Lower leg skin (tissue), 4 donors: ENCODE data around the gene TRUB1. TPM values are rescaled to one million over a fixed set of nuclear protein-coding genes. Genes with fewer than 3 reads are reported as not detected.
"Not testable (repeated sequence)": the region's sequence is repeated elsewhere in the genome, so short reads cannot be mapped to it uniquely, and the experiment has no call there.

Experiments used
- DNase-seq, 2 donors: peaks; one replicate each; pipeline ENCODE4 v3.0.0-alpha.2; 2019; ENCODE audit warnings: low spot score in 2 of 2
- H3K4me3 ChIP-seq: fragments of 200-600 bp; sonication (generic); 2 replicates; pipeline ENCODE4 v1.5.1; 2017; ENCODE audit warnings: mild to moderate bottlenecking, low read depth; ENCODE audit not compliant: poor library complexity, severe bottlenecking
- POLR2A ChIP-seq, 2 donors: fragments of 450-650 bp; IDR thresholded peaks; one replicate each; pipeline ENCODE4 v1.6.1; 2016 to 2017; ENCODE audit warnings: antibody characterized with exemption in 2 of 2, mild to moderate bottlenecking in 1 of 2, moderate library complexity in 1 of 2
- WGBS, 2 donors: methylation state at CpG; one replicate each; pipeline ENCODE4 v1.1.5; 2018; 5-methylcytosine and 5-hydroxymethylcytosine counted together
- intact Hi-C: fragments of 100-400 bp; cut with DNase I; formaldehyde crosslinking; loops from one replicate; pipeline ENCODE4 v1.15.0; 2023; ENCODE audit warnings: low total_unique reads
- total RNA-seq, 4 donors: library from RNA; depleted of rRNA; stranded (reverse); fragments of >200 nt; gene quantifications; one replicate each; pipeline ENCODE4 v1.1.0, GENCODE V29; 2016
- TF ChIP-seq, protein P1 (sequence below), 3 donors: fragments of 450-650 bp; IDR thresholded peaks; one replicate each; pipeline ENCODE4 v1.5.1; 2016; ENCODE audit warnings: antibody characterized with exemption in 3 of 3, mild to moderate bottlenecking in 3 of 3, moderate library complexity in 2 of 3

Gene TRUB1
- total RNA-seq, 4 donors from 2014 or later, result 8.5 to 21.2 (median 13.3) TPM

DNA sequence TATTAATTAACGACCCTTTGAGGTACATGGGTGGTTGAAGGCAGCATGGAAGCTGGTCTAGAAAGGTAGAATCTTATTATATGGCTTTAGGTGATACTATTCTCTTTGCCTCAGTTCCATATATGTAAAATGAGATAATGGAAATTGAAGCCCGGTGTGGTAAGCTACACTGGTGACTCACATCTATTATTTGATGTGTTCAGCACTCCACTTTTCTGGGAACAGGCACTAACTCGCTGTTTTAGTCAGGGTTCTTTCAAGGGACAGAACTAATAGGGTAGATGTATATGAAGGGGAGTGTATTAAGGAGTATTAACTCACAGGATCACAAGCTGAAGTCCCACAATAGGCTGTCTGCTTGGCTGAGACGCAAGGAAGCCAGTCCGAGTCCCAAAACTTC lies 4.4 kb upstream of the TRUB1 start:
- TF ChIP-seq POLR2A (IDR thresholded peaks at IDR 0.05), result no peak
- TF ChIP-seq, protein P1, sequence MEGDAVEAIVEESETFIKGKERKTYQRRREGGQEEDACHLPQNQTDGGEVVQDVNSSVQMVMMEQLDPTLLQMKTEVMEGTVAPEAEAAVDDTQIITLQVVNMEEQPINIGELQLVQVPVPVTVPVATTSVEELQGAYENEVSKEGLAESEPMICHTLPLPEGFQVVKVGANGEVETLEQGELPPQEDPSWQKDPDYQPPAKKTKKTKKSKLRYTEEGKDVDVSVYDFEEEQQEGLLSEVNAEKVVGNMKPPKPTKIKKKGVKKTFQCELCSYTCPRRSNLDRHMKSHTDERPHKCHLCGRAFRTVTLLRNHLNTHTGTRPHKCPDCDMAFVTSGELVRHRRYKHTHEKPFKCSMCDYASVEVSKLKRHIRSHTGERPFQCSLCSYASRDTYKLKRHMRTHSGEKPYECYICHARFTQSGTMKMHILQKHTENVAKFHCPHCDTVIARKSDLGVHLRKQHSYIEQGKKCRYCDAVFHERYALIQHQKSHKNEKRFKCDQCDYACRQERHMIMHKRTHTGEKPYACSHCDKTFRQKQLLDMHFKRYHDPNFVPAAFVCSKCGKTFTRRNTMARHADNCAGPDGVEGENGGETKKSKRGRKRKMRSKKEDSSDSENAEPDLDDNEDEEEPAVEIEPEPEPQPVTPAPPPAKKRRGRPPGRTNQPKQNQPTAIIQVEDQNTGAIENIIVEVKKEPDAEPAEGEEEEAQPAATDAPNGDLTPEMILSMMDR (IDR thresholded peaks at IDR 0.05), result no peak
- no peak for DNase-seq
- WGBS, 2 donors, result 72 to 73% methylated on average over 5 of the region's 5 CpGs
- H3K4me3 ChIP-seq, result no peak overlapping the region
- intact Hi-C loops, result no loop called here

DNA sequence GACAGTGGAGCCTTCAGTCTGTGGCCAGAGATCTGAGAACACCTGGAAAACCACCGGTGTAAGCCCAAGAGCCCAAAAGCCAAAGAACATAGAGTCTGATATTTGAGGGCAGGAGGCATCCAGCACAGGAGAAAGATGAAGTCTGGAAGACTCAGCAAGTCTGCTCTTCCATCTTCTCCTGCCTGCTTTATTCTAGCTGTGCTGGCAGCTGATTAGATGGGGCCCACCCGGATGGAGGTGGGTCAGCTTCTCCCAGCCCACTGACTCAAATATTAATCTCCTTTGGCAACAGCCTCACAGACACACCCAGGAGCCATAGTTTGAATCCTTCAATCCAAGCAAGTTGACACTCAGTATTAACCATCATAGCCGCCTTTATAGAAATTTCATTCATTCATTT lies 4.0 kb upstream of the TRUB1 start:
- intact Hi-C loops, H3K4me3 ChIP-seq, DNase-seq: not testable (repeated sequence)
- WGBS, 2 donors, result 81 to 98% methylated on average over 3 of the region's 3 CpGs

DNA sequence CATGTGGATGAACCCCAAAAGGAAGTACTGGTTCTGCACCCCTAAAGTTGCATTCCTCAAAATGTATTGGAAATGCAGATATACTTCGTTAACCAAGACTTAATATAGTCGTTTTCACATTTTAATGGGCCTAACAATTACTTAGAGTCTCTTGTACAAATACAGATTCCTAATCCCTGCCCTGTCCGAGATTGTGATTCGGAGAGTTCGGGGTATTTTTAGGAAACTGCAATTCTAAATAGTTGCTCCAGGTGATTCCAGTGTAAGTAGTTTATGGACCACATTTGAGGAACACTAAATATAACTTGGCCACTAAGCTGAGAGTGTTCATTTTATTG lies 830 bp downstream of the TRUB1 start:
- DNase-seq, result no peak
- TF ChIP-seq, protein P1 (IDR thresholded peaks at IDR 0.05), result no peak
- TF ChIP-seq POLR2A (IDR thresholded peaks at IDR 0.05), result no peak
- peak overlapping the region; percentile 100 for H3K4me3 ChIP-seq
- intact Hi-C loops, result no loop called here
- 17 to 21% methylated on average over 5 of the region's 5 CpGs for WGBS, 2 donors

DNA sequence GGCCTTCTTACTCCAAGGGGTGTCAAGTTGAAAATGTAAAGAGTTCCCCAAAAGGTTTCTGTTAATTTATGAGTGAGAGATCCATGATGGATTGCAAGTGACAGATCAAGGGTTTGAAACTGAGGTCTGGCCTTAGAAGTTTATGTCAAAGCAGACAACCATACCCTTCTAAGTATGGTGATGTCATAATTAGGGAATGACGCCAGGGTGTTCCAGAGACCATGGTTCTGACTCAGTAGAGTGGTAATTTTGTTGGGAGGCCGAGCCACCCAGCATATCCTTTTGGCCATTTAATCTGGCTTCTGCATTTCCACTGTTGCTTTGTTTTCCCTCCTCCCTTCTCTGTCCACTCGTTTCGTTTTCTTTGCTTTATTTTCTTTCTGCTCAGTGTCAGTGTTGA lies 2.7 kb downstream of the TRUB1 start:
- no peak for DNase-seq
- H3K4me3 ChIP-seq, result no peak overlapping the region
- no peak for TF ChIP-seq POLR2A (IDR thresholded peaks at IDR 0.05)
- TF ChIP-seq, protein P1 (IDR thresholded peaks at IDR 0.05), result no peak
- intact Hi-C loops, result no loop called here
- 77 to 80% methylated on average over 4 of the region's 4 CpGs for WGBS, 2 donors

DNA sequence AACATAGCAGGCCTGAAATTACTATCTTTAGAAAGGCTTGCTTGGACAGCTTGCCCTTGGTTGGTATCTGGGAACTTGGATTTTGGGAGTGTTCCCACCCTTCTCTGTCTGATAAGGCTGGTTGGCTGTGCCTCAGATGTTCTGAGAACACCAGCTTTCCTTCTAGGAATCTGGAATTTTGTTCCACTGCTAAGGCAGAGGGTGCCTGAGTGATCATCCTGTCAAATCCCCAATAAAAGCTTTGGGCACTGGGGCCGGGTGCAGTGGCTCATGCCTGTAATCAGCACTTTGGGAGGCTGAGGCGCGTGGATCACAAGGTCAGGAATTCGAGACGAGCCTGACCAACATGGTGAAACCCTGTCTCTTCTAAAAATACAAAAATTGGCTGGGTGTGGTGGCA lies 5.0 kb downstream of the TRUB1 start:
- TF ChIP-seq, protein P1 (IDR thresholded peaks at IDR 0.05), result no peak
- no peak for TF ChIP-seq POLR2A (IDR thresholded peaks at IDR 0.05)
- intact Hi-C loops, result no loop called here
- DNase-seq, result no peak
- H3K4me3 ChIP-seq, result no peak overlapping the region
- 89 to 97% methylated on average over 5 of the region's 5 CpGs for WGBS, 2 donors

DNA sequence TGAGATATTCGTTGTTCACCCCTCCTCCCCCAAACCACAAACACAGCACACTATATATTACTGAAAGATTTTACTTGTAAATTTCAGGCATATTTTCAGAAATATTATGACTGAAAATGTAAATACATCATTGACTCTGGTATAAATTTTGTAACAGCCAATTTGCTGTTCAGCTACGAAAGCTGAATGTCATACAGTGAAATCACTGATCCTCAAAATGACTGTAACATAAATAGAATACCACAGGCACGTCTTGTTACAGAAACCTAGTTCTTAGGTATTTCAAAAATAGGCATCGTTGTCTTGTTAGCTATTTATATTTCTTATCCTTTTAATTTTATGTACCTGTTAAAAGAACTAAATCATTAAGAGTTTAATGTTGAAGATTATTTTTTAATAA lies 15.1 kb downstream of the TRUB1 start:
- intact Hi-C loops, result no loop called here
- H3K4me3 ChIP-seq, result no peak overlapping the region
- TF ChIP-seq, protein P1 (IDR thresholded peaks at IDR 0.05), result no peak
- no peak for TF ChIP-seq POLR2A (IDR thresholded peaks at IDR 0.05)
- no peak for DNase-seq
- 93% methylated on average over 4 of the region's 4 CpGs for WGBS, 2 donors
